Measurements from ENCODE around the gene MYO3A.

- no peak for TF ChIP-seq CTCF (IDR thresholded peaks at IDR 0.05; ENCODE audit: low read length)
- no peak for TF ChIP-seq EZH2phosphoT487 (IDR thresholded peaks at IDR 0.05; ENCODE audit: low read length)
- no peak for TF ChIP-seq EZH2 (optimal IDR thresholded peaks at IDR 0.05; ENCODE audit: low read depth, low read length)
These were observed 133.7 kb downstream of the MYO3A start for GRCh38 chr10:26067680-26068079.

Measured in MM.1S (cell line).